Middle frontal gyrus (tissue), 1 donor: ENCODE data around the gene KIF12.
"Not testable (repeated sequence)": the region's sequence is repeated elsewhere in the genome, so short reads cannot be mapped to it uniquely, and the experiment has no call there.

Experiments used
- DNase-seq: peaks from one replicate; pipeline ENCODE4 v3.0.0-alpha.2; 2015; ENCODE audit warnings: low spot score; ENCODE audit errors: extremely low spot score

The KIF12 gene

GRCh38 chr9:114098936-114099668 is at the start of gene KIF12:
TSS of gene KIF12 (minus strand) at chr9:114099292. CDS start at chr9:114099276, 16 bp downstream.
- DNase-seq: no peak

- no peak for DNase-seq
Measured at GRCh38 chr9:114146735-114147134, 47.6 kb upstream of the KIF12 start.

- DNase-seq: no peak
Measured at GRCh38 chr9:114143234-114143633, 44.1 kb upstream of the KIF12 start.

GRCh38 chr9:114141553-114142402 is 42.7 kb upstream of the KIF12 start:
- DNase-seq: no peak

- DNase-seq: no peak
Measured at GRCh38 chr9:114140850-114141249, 41.8 kb upstream of the KIF12 start.

GRCh38 chr9:114140401-114140800 is 41.3 kb upstream of the KIF12 start:
- DNase-seq: no peak

- DNase-seq: no peak
Measured at GRCh38 chr9:114139071-114139470, 40.0 kb upstream of the KIF12 start.

GRCh38 chr9:114138552-114138971 is 39.5 kb upstream of the KIF12 start:
- DNase-seq: no peak

GRCh38 chr9:114137831-114138230 is 38.7 kb upstream of the KIF12 start:
- no peak for DNase-seq

- no peak for DNase-seq
Measured at GRCh38 chr9:114134827-114135396, 35.8 kb upstream of the KIF12 start.

- DNase-seq: no peak
Measured at GRCh38 chr9:114132550-114132918, 33.4 kb upstream of the KIF12 start.

- no peak for DNase-seq
Measured at GRCh38 chr9:114131808-114132549, 32.9 kb upstream of the KIF12 start.

- no peak for DNase-seq
Measured at GRCh38 chr9:114130624-114131277, 31.7 kb upstream of the KIF12 start.

- no peak for DNase-seq
Measured at GRCh38 chr9:114130141-114130540, 31.0 kb upstream of the KIF12 start.

GRCh38 chr9:114128759-114129158 is 29.7 kb upstream of the KIF12 start:
- not testable (repeated sequence) for DNase-seq

GRCh38 chr9:114126247-114127060 is 27.4 kb upstream of the KIF12 start:
- no peak for DNase-seq

GRCh38 chr9:114125476-114126013 is 26.5 kb upstream of the KIF12 start:
- no peak for DNase-seq

- no peak for DNase-seq
Measured at GRCh38 chr9:114124666-114125475, 25.8 kb upstream of the KIF12 start.

- no peak for DNase-seq
Measured at GRCh38 chr9:114124138-114124537, 25.0 kb upstream of the KIF12 start.
